Right renal pelvis (tissue), 4 donors: Measurements from ENCODE around the gene CARMIL3. TPM values are rescaled to one million over a fixed set of nuclear protein-coding genes. Genes with fewer than 3 reads are reported as not detected.

ENCODE experiments used
- DNase-seq, 4 donors: peaks; one replicate each; pipeline ENCODE4 v3.0.0-alpha.2; 2013; ENCODE audit warnings: low read depth in 4 of 4, low spot score in 3 of 4, missing footprints in 1 of 4
- polyA plus RNA-seq, 4 donors: library from polyadenylated mRNA; unstranded; fragments of 120-200 nt; gene quantifications; one replicate each; pipeline ENCODE4 v1.2.1, GENCODE V29; 2013; ENCODE audit not compliant: insufficient read length in 4 of 4

CARMIL3 gene
- polyA plus RNA-seq, 4 donors = 1.9 to 2.3 (median 2.3) TPM

DNA sequence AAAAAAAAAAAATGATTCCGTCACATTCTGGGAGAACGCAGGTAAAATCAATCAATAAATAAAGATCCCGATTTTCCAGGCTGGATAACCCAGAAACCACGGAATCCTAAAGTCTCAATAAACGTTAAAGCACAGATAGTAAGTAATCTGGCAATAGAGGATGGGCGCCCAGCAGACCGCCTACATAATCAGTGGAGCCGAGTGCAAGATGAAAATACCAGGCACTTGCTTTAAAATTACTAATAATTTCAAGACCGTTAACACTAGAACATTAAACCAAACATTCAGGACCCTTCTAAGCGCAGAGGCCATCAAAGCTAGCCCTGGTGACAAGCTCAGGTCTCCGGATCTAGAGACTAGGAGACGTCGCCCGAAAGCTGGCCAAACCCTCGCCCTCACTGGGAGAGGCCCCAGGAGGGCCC lies 61.6 kb downstream of the CARMIL3 start:
- DNase-seq = no peak

DNA sequence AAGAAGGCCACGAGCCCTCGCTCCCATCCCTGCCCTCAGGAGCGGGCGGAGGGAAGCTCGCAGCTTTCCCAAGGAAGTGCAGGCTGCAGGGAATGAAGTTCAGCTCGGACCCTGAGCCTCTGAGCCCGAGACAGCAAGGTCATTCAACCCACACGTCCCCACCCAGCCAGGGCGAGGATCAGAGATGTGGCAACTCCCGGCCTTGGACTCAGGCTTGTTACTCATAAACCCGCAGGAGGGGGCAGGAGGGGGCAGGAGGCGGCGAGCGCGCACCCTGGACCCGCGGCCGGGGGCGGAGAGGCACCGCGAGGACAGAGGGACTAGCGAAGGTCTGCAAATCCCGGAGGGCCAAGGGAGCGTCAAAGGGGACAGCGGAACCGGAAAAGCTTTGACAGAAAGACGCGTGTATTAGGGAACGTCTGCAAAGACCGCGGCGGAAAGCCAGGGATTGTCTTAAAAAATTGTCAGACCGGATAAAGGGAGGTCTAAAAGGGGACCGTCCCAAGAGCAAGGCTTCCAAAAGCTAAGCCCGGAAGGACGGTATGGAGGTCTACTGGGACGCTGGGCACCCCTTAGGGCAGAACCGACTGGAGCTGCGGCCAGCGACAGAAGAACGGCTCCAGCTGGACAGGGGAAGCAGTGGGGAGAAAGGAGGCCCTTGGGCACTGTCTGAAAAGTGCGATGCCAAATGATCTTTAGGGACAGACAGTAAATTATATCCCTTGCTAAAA lies 62.2 kb downstream of the CARMIL3 start:
- peak in 1 of 4 donors; percentile 71 for DNase-seq

DNA sequence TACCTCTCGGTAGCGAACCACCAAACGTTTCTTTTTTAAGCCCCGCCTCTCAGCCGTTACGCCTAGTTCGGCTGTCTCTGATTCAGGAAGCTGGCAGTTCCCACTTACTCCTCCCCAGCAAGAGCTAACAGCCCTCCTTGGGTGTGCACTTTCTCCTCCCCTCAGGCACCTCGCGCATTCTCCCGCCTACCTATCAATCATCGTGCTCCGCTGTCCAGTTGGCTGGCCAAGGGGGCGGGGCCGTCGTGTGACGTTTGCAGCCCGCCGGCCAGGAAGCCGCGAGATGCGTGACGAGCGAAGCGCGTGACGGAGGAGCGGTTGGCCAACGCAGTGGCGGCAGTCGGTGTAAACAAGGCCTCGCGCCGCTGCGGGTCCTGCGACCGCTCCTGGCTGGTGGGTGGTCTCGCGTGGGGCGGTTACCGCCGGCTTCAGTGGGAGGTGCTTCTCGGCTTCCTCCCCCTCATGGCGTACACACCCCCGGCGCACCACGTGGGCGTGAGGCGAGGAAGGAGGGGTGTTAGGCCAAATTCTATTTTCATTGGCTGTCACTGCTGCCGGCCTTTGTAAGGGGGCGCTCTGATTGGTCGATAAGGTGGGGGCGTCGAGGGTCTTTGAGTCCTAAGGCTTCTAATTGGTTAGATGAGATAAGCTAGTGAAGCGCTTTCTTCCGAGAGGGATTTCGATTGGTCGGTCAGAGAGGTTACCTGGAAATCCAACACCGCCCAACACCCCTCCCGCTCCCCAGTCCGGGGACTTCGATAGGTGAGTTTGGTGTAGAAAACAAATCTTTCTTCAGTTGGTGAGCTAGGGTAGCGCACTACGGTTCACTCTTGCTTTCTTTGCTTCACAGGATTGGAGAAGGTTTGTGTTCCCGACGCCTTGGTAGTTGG lies 63.0 kb downstream of the CARMIL3 start, which contains the start of the genes DCAF11 and NRL:
Gene DCAF11 (plus strand): TSS at position 246 of the 890 bp plus-strand sequence. CDS start 818 bp downstream, outside the sequence.
Gene NRL (minus strand): TSS at position 418 of the 890 bp plus-strand sequence. CDS start 32,101 bp downstream, outside the sequence.
- peak; percentile 98 to 100 (median 99) for DNase-seq

DNA sequence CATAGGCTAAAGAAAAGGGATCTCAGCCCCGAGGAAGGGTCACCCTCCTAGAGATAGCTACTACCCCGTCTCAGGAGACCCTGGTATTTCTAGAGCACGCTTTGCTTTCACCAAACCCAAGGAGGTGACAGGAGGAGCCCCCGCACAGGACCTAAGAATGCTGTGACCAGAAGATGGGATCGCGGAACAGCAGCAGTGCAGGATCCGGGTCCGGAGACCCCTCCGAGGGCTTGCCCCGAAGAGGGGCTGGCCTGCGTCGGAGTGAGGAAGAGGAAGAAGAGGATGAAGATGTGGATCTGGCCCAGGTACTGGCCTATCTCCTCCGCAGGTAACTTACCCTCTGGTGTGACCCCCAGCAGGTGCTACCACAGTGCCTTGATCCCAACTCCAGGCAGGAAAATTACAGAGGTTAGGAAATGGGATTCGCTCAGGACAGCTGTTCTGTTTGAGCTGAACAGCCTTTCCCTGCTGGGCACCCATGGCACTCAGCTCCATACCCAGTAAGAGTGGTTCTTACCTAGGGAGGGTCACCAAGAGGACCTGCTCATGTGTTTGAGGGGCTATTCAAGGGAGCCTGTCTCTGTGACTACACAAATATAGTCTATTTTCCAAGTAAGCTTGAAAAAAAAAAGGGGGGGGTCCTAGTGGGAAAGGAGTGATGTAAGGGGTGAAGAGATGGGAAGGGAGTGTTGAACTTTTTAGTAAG lies 63.8 kb downstream of the CARMIL3 start:
- DNase-seq = no peak

DNA sequence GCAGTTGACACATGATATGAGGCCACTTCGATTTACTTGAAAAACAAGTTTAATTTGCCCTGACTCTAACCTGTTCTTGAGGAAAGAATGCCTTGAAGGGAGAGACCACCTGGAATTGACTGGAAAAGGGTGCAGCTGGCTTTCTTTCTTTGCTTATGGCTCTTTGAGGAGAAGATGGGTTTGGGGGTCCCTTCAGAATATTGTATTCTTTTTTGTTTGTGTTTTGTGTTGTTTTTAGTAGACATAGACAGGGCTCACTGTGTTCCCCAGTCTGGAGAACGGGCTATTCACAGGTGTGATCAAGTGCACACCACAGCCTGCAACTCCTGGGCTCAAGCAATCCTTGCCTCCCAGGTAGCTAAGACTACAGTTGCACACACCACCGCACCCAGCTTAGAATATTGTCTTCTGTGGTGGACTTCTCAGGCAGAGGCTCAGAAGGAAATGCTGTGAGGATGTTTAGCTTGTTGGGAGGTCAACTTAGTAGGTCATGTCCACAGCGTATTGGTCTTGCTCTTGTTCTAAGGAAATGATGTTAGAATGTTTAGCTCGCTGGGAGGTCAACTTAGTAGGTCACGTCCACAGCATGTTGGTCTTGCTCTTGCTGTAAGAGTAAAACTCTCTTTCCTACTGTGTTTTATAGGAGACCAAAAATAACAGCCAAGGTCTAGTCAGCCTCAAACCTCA lies 64.5 kb downstream of the CARMIL3 start:
- DNase-seq = no peak

DNA sequence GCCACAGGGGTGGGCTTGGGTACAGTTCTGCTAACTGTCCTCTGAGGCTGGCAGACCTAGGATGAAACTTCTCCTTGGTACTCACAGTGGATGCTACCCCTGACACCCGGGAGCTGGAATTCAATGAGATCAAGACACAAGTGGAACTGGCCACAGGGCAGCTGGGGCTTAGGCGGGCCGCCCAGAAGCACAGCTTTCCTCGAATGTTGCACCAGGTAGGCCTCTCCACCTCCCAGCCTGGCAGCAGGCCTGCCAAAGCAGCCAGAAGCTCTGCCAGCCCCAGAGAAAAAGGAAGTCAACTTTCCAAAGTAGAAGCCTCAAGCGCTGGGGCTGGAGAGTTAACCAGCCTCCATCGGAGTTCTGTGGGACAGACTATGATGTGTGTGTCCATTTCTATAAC lies 65.4 kb downstream of the CARMIL3 start:
- DNase-seq = no peak

Other genes with a start within 250 kb of the CARMIL3 start
- 10 to 100 TPM; 39.2 to 64.1 (median 45.3) TPM for gene DHRS4, start 98.2 kb upstream of the CARMIL3 start, polyA plus RNA-seq
- gene DHRS4L2, start 63.1 kb upstream of the CARMIL3 start, polyA plus RNA-seq = 10 to 100 TPM; 28.8 to 49.0 (median 41.4) TPM
- gene CPNE6, start 19.6 kb downstream of the CARMIL3 start, polyA plus RNA-seq = under 1 TPM in 1 of 4 donors, not detected in 3; 0.03 TPM
- gene PCK2, start 42.3 kb downstream of the CARMIL3 start, polyA plus RNA-seq = 10 to 100 TPM; 25.4 to 39.1 (median 30.4) TPM
- 10 to 100 TPM; 79.8 to 83.5 (median 81.4) TPM for gene DCAF11, start 62.8 kb downstream of the CARMIL3 start, polyA plus RNA-seq
- gene NRL, start 62.9 kb downstream of the CARMIL3 start, polyA plus RNA-seq = 1 to 10 TPM; 2.5 to 3.7 (median 2.8) TPM
- 1 to 10 TPM in 2 of 4 donors, under 1 TPM in 2; 0.87 to 1.2 (median 0.97) TPM for gene FITM1, start 78.7 kb downstream of the CARMIL3 start, polyA plus RNA-seq
- 100 to 1,000 TPM; 198 to 214 (median 206) TPM for gene PSME1, start 84.2 kb downstream of the CARMIL3 start, polyA plus RNA-seq
- 10 to 100 TPM; 14.5 to 24.2 (median 18.9) TPM for gene EMC9, start 89.6 kb downstream of the CARMIL3 start, polyA plus RNA-seq
- 100 to 1,000 TPM; 156 to 183 (median 168) TPM for gene PSME2, start 94.6 kb downstream of the CARMIL3 start, polyA plus RNA-seq
- 10 to 100 TPM; 49.2 to 54.2 (median 49.4) TPM for gene RNF31, start 95.5 kb downstream of the CARMIL3 start, polyA plus RNA-seq
- 10 to 100 TPM; 45.4 to 65.2 (median 60.4) TPM for gene IRF9, start 109.3 kb downstream of the CARMIL3 start, polyA plus RNA-seq
- 10 to 100 TPM; 60.0 to 70.1 (median 64.3) TPM for gene REC8, start 120.1 kb downstream of the CARMIL3 start, polyA plus RNA-seq
- gene IPO4, start 136.8 kb downstream of the CARMIL3 start, polyA plus RNA-seq = 10 to 100 TPM; 33.2 to 41.3 (median 34.0) TPM
- gene TM9SF1, start 143.4 kb downstream of the CARMIL3 start, polyA plus RNA-seq = 10 to 100 TPM; 37.8 to 48.9 (median 41.3) TPM
- 1 to 10 TPM; 3.7 to 4.8 (median 4.3) TPM for gene TSSK4, start 153.7 kb downstream of the CARMIL3 start, polyA plus RNA-seq
- 10 to 100 TPM; 43.5 to 50.7 (median 49.8) TPM for gene CHMP4A, start 161.5 kb downstream of the CARMIL3 start, polyA plus RNA-seq
- gene MDP1, start 164.1 kb downstream of the CARMIL3 start, polyA plus RNA-seq = 10 to 100 TPM; 14.8 to 19.3 (median 16.2) TPM
- gene NEDD8, start 180.4 kb downstream of the CARMIL3 start, polyA plus RNA-seq = 100 to 1,000 TPM; 222 to 245 (median 238) TPM
- 100 to 1,000 TPM; 102 to 121 (median 118) TPM for gene GMPR2, start 180.9 kb downstream of the CARMIL3 start, polyA plus RNA-seq
- gene TINF2, start 190.6 kb downstream of the CARMIL3 start, polyA plus RNA-seq = 10 to 100 TPM; 55.5 to 70.6 (median 58.7) TPM
- 1 to 10 TPM; 1.4 to 2.3 (median 2.1) TPM for gene TGM1, start 211.2 kb downstream of the CARMIL3 start, polyA plus RNA-seq
- 10 to 100 TPM; 19.7 to 24.1 (median 20.8) TPM for gene RABGGTA, start 219.6 kb downstream of the CARMIL3 start, polyA plus RNA-seq
- gene DHRS1, start 247.8 kb downstream of the CARMIL3 start, polyA plus RNA-seq = 10 to 100 TPM; 44.6 to 56.9 (median 46.2) TPM
- gene NOP9, start 247.8 kb downstream of the CARMIL3 start, polyA plus RNA-seq = 10 to 100 TPM; 26.7 to 27.7 (median 27.0) TPM